GM13977 (cell line): Measurements from ENCODE around the gene SEZ6L2.

ENCODE experiments used
- DNase-seq: peaks from one replicate; pipeline ENCODE4 v3.0.0; 2012; ENCODE audit warnings: low spot score
- CTCF ChIP-seq: IDR thresholded peaks from 2 replicates; pipeline ENCODE4 v1.5.1; 2012; ENCODE audit warnings: mild to moderate bottlenecking, control low read depth; ENCODE audit not compliant: insufficient read depth; ENCODE audit errors: extremely low read depth, missing control alignments
- in situ Hi-C: fragments of 300-500 bp; cut with MboI; formaldehyde crosslinking; loops from one replicate; pipeline ENCODE4 v1.12.0; 2022; ENCODE audit warnings: low sequenced_read_pairs, low pct_unique_long_range_greater_than_20kb, mixed read lengths, inconsistent platforms; ENCODE audit not compliant: unreplicated experiment

Gene SEZ6L2

GRCh38 chr16:29854520-29855100, 44.7 kb downstream of the SEZ6L2 start:
- no peak for DNase-seq
- in situ Hi-C loops = no loop called here
- no peak for TF ChIP-seq CTCF

- no peak for TF ChIP-seq CTCF
- in situ Hi-C loops = no loop called here
- DNase-seq = no peak
Measured at GRCh38 chr16:29852654-29853053, 46.7 kb downstream of the SEZ6L2 start.

DNA sequence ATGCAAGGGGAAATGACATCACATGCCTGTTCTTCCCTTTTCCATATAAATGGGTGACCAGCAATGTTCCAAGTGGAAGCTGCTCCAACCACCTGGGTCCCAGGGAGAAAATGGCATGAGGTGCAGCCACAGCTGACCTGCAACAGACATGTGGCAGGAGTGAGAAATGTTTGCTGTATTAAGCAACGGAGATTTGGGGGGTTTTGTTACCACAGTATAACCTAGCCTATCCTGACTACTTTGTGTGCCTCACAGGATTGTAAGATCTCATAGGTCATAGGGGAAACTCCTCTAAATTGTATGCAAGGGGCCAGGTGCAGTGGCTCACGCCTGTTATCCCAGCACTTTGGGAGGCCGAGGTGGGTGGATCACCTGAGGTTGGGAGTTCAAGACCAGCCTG, 48.4 kb downstream of the SEZ6L2 start:
- no peak for TF ChIP-seq CTCF
- in situ Hi-C loops = no loop called here

GRCh38 chr16:29849505-29849904, 49.8 kb downstream of the SEZ6L2 start:
- no peak for DNase-seq
- TF ChIP-seq CTCF = no peak
- in situ Hi-C loops = no loop called here

More for the DNA sequence above, 48.4 kb downstream of the SEZ6L2 start:
- no peak for DNase-seq

- in situ Hi-C loops = no loop called here
- peak; percentile 82 for DNase-seq
- peak; percentile 96 for TF ChIP-seq CTCF
Measured at GRCh38 chr16:29848420-29849297, 50.7 kb downstream of the SEZ6L2 start.

GRCh38 chr16:29845656-29846055, 53.7 kb downstream of the SEZ6L2 start:
- no peak for DNase-seq
- no peak for TF ChIP-seq CTCF
- in situ Hi-C loops = no loop called here
